SK-N-SH treated with all-trans-retinoic acid at 6 μM for 48 hours (cell line): ENCODE measurements around the gene TRMT11.

Experiments used
- ATAC-seq: fragments of 200-7000 bp; cut with Tn5 transposase; 3 replicates; pipeline ENCODE4 v1.9.1; 2020; ENCODE audit warnings: mild to moderate bottlenecking, moderate library complexity
- ARNTL ChIP-seq: fragments of 450-650 bp; formaldehyde crosslinking; IDR thresholded peaks from 2 replicates; pipeline ENCODE4 v1.5.0; 2020; ENCODE audit warnings: low read depth, mild to moderate bottlenecking, moderate library complexity, borderline replicate concordance
- BACH2 ChIP-seq: fragments of 250-450 bp; sonication (Bioruptor Pico); IDR thresholded peaks from 2 replicates; pipeline ENCODE4 v1.9.0; 2021; ENCODE audit warnings: mild to moderate bottlenecking, borderline replicate concordance
- CSDC2 ChIP-seq: fragments of 250-450 bp; sonication (Bioruptor Pico); IDR thresholded peaks from 2 replicates; pipeline ENCODE4 v1.5.0; 2020; ENCODE audit warnings: mild to moderate bottlenecking, moderate library complexity
- GLIS3 ChIP-seq: fragments of 250-450 bp; sonication (Bioruptor Pico); IDR thresholded peaks from 2 replicates; pipeline ENCODE4 v1.5.0; 2020; ENCODE audit warnings: mild to moderate bottlenecking, moderate library complexity
- ISL1 ChIP-seq: fragments of 250-450 bp; sonication (Bioruptor Pico); IDR thresholded peaks from 2 replicates; pipeline ENCODE4 v2.1.2; 2022; ENCODE audit warnings: mild to moderate bottlenecking, moderate library complexity
- OSR1 ChIP-seq: fragments of 250-450 bp; sonication (Bioruptor Pico); IDR thresholded peaks from 2 replicates; pipeline ENCODE4 v1.8.0; 2022; ENCODE audit warnings: moderate library complexity, mild to moderate bottlenecking, inconsistent platforms
- PPARA ChIP-seq: fragments of 250-450 bp; sonication (Bioruptor Pico); IDR thresholded peaks from 2 replicates; pipeline ENCODE4 v1.5.0; 2020; ENCODE audit warnings: mild to moderate bottlenecking, borderline replicate concordance
- RARB ChIP-seq: fragments of 250-450 bp; sonication (Bioruptor Pico); IDR thresholded peaks from 2 replicates; pipeline ENCODE4 v1.8.0; 2021; ENCODE audit warnings: mild to moderate bottlenecking, moderate library complexity
- SNAI2 ChIP-seq: fragments of 250-450 bp; sonication (Bioruptor Pico); IDR thresholded peaks from 2 replicates; pipeline ENCODE4 v1.5.0; 2020; ENCODE audit warnings: mild to moderate bottlenecking, moderate library complexity
- TOX ChIP-seq: fragments of 250-450 bp; sonication (Bioruptor Pico); IDR thresholded peaks from 2 replicates; pipeline ENCODE4 v1.8.0; 2021; ENCODE audit warnings: mild to moderate bottlenecking, moderate library complexity, borderline replicate concordance
- ZC3H10 ChIP-seq: fragments of 250-450 bp; sonication (Bioruptor Pico); IDR thresholded peaks from 2 replicates; pipeline ENCODE4 v1.5.1; 2021; ENCODE audit warnings: mild to moderate bottlenecking, moderate library complexity
- ZFP3 ChIP-seq: fragments of 250-450 bp; sonication (Bioruptor Pico); IDR thresholded peaks from 2 replicates; pipeline ENCODE4 v1.5.0; 2020; ENCODE audit warnings: mild to moderate bottlenecking, moderate library complexity
- ZFP30 ChIP-seq: fragments of 450-650 bp; formaldehyde crosslinking; IDR thresholded peaks from 2 replicates; pipeline ENCODE4 v1.5.0; 2022; ENCODE audit warnings: mild to moderate bottlenecking, moderate library complexity
- ZNF565 ChIP-seq: fragments of 450-650 bp; formaldehyde crosslinking; conservative IDR thresholded peaks from 2 replicates; pipeline ENCODE4 v1.5.0; 2020; ENCODE audit warnings: low read depth, mild to moderate bottlenecking, moderate library complexity
- ZNF70 ChIP-seq: fragments of 450-650 bp; formaldehyde crosslinking; IDR thresholded peaks from 2 replicates; pipeline ENCODE4 v1.5.0; 2020; ENCODE audit warnings: mild to moderate bottlenecking, moderate library complexity
- ZNF8 ChIP-seq: fragments of 450-650 bp; formaldehyde crosslinking; IDR thresholded peaks from 2 replicates; pipeline ENCODE4 v1.5.0; 2020; ENCODE audit warnings: mild to moderate bottlenecking, moderate library complexity
- TF ChIP-seq, protein P1 (sequence below): fragments of 250-450 bp; sonication (Bioruptor Pico); IDR thresholded peaks from 2 replicates; pipeline ENCODE4 v1.5.1; 2021; ENCODE audit warnings: mild to moderate bottlenecking, moderate library complexity
- TF ChIP-seq, protein P2 (sequence below): fragments of 250-450 bp; sonication (Bioruptor Pico); IDR thresholded peaks from 2 replicates; pipeline ENCODE4 v1.5.0; 2020; ENCODE audit warnings: mild to moderate bottlenecking, moderate library complexity
- TF ChIP-seq, protein P3 (sequence below): fragments of 250-450 bp; sonication (Bioruptor Pico); IDR thresholded peaks from 2 replicates; pipeline ENCODE4 v1.5.1; 2020; ENCODE audit warnings: low read depth, mild to moderate bottlenecking, moderate library complexity
- TF ChIP-seq, protein P4 (sequence below): fragments of 250-450 bp; sonication (Bioruptor Pico); IDR thresholded peaks from 2 replicates; pipeline ENCODE4 v1.8.0; 2021; ENCODE audit warnings: low read depth, mild to moderate bottlenecking, moderate library complexity, borderline replicate concordance

Gene TRMT11

DNA sequence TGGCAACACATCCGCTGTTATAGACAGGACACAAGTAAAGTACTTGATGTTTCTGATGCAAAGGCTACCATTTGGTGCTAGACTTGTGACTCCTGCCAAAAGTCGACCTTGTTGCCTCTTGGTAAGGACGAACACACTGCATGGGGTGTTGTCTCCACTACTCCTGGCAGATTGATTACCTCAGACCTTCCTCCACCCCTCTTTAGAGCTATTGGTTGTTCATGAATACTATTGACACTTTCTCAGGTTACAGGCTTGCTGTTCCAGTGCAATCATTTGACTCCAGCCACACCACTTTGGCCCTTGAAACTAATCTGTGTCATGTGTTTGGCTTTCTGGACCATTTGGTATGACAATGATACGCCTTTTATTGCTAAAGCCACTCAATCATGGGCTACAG is 62.3 kb downstream of the TRMT11 start:
- TF ChIP-seq ZNF8: no peak
- TF ChIP-seq ZFP3: no peak
- TF ChIP-seq, protein P1, sequence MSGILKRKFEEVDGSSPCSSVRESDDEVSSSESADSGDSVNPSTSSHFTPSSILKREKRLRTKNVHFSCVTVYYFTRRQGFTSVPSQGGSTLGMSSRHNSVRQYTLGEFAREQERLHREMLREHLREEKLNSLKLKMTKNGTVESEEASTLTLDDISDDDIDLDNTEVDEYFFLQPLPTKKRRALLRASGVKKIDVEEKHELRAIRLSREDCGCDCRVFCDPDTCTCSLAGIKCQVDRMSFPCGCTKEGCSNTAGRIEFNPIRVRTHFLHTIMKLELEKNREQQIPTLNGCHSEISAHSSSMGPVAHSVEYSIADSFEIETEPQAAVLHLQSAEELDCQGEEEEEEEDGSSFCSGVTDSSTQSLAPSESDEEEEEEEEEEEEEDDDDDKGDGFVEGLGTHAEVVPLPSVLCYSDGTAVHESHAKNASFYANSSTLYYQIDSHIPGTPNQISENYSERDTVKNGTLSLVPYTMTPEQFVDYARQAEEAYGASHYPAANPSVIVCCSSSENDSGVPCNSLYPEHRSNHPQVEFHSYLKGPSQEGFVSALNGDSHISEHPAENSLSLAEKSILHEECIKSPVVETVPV: no peak
- TF ChIP-seq, protein P2, sequence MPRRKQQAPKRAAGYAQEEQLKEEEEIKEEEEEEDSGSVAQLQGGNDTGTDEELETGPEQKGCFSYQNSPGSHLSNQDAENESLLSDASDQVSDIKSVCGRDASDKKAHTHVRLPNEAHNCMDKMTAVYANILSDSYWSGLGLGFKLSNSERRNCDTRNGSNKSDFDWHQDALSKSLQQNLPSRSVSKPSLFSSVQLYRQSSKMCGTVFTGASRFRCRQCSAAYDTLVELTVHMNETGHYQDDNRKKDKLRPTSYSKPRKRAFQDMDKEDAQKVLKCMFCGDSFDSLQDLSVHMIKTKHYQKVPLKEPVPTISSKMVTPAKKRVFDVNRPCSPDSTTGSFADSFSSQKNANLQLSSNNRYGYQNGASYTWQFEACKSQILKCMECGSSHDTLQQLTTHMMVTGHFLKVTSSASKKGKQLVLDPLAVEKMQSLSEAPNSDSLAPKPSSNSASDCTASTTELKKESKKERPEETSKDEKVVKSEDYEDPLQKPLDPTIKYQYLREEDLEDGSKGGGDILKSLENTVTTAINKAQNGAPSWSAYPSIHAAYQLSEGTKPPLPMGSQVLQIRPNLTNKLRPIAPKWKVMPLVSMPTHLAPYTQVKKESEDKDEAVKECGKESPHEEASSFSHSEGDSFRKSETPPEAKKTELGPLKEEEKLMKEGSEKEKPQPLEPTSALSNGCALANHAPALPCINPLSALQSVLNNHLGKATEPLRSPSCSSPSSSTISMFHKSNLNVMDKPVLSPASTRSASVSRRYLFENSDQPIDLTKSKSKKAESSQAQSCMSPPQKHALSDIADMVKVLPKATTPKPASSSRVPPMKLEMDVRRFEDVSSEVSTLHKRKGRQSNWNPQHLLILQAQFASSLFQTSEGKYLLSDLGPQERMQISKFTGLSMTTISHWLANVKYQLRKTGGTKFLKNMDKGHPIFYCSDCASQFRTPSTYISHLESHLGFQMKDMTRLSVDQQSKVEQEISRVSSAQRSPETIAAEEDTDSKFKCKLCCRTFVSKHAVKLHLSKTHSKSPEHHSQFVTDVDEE (CRISPR knock-in tag): no peak
- TF ChIP-seq ARNTL (CRISPR knock-in tag): no peak
- no peak for TF ChIP-seq BACH2 (CRISPR knock-in tag)
- no peak for TF ChIP-seq ZNF70 (CRISPR knock-in tag)
- TF ChIP-seq SNAI2 (CRISPR knock-in tag): no peak
- TF ChIP-seq RARB (CRISPR knock-in tag): no peak
- TF ChIP-seq ZNF565 (CRISPR knock-in tag): no peak
- TF ChIP-seq GLIS3 (CRISPR knock-in tag): no peak
- TF ChIP-seq ZC3H10 (CRISPR knock-in tag): no peak
- TF ChIP-seq, protein P3, sequence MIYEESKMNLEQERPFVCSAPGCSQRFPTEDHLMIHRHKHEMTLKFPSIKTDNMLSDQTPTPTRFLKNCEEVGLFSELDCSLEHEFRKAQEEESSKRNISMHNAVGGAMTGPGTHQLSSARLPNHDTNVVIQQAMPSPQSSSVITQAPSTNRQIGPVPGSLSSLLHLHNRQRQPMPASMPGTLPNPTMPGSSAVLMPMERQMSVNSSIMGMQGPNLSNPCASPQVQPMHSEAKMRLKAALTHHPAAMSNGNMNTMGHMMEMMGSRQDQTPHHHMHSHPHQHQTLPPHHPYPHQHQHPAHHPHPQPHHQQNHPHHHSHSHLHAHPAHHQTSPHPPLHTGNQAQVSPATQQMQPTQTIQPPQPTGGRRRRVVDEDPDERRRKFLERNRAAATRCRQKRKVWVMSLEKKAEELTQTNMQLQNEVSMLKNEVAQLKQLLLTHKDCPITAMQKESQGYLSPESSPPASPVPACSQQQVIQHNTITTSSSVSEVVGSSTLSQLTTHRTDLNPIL (CRISPR knock-in tag): no peak
- no peak for TF ChIP-seq ISL1 (CRISPR knock-in tag)
- TF ChIP-seq ZFP30 (CRISPR knock-in tag): no peak
- no peak for TF ChIP-seq PPARA (CRISPR knock-in tag)
- TF ChIP-seq, protein P4, sequence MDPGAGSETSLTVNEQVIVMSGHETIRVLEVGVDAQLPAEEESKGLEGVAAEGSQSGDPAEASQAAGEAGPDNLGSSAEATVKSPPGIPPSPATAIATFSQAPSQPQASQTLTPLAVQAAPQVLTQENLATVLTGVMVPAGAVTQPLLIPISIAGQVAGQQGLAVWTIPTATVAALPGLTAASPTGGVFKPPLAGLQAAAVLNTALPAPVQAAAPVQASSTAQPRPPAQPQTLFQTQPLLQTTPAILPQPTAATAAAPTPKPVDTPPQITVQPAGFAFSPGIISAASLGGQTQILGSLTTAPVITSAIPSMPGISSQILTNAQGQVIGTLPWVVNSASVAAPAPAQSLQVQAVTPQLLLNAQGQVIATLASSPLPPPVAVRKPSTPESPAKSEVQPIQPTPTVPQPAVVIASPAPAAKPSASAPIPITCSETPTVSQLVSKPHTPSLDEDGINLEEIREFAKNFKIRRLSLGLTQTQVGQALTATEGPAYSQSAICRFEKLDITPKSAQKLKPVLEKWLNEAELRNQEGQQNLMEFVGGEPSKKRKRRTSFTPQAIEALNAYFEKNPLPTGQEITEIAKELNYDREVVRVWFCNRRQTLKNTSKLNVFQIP (CRISPR knock-in tag): no peak
- TF ChIP-seq TOX (CRISPR knock-in tag): no peak
- no peak for TF ChIP-seq CSDC2 (CRISPR knock-in tag)
- TF ChIP-seq OSR1 (CRISPR knock-in tag): no peak
- TF ChIP-seq, all 23 proteins: peak for 0
- ATAC-seq: no peak; the same call in 2 of the 3 replicates

DNA sequence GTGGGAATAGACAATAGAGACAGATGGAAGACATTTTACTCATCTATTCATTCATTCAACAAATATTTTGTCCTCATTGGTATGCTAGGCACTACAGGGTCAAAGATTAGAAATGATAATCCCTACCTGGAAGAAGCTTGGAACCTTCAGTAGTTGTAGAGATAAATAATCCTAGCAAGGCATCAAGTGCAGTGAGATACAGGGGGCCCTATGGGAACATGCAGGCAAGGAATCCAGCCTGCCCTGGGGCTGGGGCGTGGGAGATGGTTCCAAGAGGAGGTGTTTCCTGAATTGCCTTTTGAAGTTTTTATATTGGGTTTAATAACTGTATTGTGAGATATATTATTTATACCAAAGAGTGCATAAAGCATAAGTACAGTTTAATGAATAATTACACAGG is 64.5 kb downstream of the TRMT11 start:
- TF ChIP-seq CSDC2 (CRISPR knock-in tag) (no peak), GLIS3 (CRISPR knock-in tag) (no peak), BACH2 (CRISPR knock-in tag) (no peak), ISL1 (CRISPR knock-in tag) (no peak)
- ATAC-seq: no peak

DNA sequence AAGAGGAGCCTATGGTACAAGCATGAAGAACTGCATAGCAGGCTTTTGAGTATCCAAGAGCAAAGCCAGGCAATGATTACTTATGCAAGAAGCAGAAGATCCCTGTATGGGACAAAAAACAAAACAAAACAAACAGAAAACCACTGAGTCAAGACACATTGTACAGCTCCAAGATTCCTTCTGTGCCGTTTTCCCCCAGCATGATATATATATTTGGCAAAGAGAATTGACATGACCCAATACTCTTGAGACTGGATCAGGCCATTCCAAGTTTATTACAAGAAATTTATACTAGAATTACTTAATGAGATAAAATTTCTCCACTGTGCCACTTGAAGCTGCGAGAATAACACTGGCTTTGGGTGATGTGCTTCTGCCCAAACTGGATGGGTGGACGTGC is 65.5 kb downstream of the TRMT11 start:
- no peak for ATAC-seq
- TF ChIP-seq RARB (CRISPR knock-in tag) (no peak), ZNF8 (no peak), ZC3H10 (CRISPR knock-in tag) (no peak), CSDC2 (CRISPR knock-in tag) (no peak), TOX (CRISPR knock-in tag) (no peak)
- TF ChIP-seq, protein P4 (CRISPR knock-in tag): no peak
- TF ChIP-seq, protein P2 (CRISPR knock-in tag): no peak
